BJ (cell line): ENCODE measurements around the gene RGS10. TPM values are rescaled to one million over a fixed set of nuclear protein-coding genes. Genes with fewer than 3 reads are reported as not detected.

Experiments
- CTCF ChIA-PET: fragments of 350-600 bp; formaldehyde crosslinking; extraction: SDS; loops from one replicate; lab custom pipeline; 2021; ENCODE audit warnings: antibody characterized with exemption, inconsistent platforms; lab: Yijun Ruan, JAX
- POLR2A ChIA-PET: fragments of 300-600 bp; sonication (Branson Sonifier 250); formaldehyde crosslinking; extraction: SDS; loops from one replicate; lab custom pipeline; 2021; ENCODE audit warnings: antibody characterized with exemption; lab: Charles Lee
- DNase-seq: peaks from one replicate; pipeline ENCODE4 v3.0.0-alpha.2; 2011; ENCODE audit warnings: low read depth
- H3K27me3 ChIP-seq: 2 replicates; pipeline ENCODE4 v1.6.0; 2011; ENCODE audit warnings: low read length; ENCODE audit not compliant: control insufficient read depth, insufficient read depth
- H3K36me3 ChIP-seq: 2 replicates; pipeline ENCODE4 v1.5.1; 2011; ENCODE audit warnings: low read length; ENCODE audit not compliant: control insufficient read depth, insufficient read depth
- H3K4me3 ChIP-seq: 2 replicates; pipeline ENCODE4 v1.5.1; 2011; ENCODE audit warnings: low read depth, mild to moderate bottlenecking, control low read depth, low read length
- polyA plus RNA-seq: library from polyadenylated mRNA; depleted of rRNA; stranded (reverse); fragments of >200 nt; gene quantifications from 2 replicates; pipeline ENCODE4 v1.2.3, GENCODE V29; 2011
- TF ChIP-seq, protein P1 (sequence below): IDR thresholded peaks from 2 replicates; pipeline ENCODE4 v1.5.1; 2011; ENCODE audit warnings: low read depth, mild to moderate bottlenecking, control low read depth, inconsistent platforms, low read length, moderate library complexity; ENCODE audit not compliant: insufficient read depth

The RGS10 gene
- polyA plus RNA-seq, 1 experiment: 34.5 TPM

DNA sequence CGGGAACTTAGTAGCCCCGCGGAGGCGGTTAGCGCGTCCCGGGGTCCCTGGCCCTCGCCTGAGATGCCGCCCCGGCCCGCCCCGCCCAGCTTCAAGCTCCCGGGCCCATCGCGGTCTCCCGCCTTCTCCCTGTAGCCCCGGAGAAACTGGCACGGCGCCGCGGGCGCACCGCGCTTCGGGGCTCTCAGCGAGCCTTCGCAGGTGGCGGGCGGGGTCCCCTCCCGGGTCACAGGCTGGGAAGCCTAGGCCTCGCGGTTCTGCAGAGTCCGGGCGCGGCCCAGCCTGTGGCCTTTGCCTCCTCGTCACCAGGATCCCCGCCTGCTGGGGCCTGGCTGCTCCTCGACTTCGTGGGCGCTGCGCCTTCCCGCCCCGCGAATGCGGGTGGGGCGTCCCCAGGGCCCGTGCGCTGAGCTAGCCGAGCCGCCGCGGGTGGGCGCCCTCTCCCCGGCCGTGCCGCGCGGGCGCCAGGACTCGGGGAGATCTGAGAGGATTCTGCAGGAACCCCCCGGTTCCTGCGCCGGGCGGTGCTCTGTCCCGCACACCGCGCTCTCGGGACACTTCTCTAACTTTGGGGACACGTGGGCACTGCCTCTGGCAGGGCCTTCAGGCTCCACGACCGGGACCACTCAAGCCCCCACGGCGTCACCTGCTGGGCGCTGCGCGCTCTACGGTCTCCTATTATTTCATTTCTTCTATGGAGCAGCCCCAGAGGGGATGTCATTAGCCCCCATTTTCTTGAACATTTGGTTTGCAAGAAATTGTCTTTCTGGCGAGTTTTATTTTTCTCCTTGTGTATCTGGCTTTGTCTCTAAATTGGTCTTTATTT lies 682 bp upstream of the RGS10 start:
- Histone ChIP-seq H3K36me3 (no peaks in the 10 kb centered on the region), H3K4me3 (peak overlapping the region; percentile 77), H3K27me3 (peaks cover under 1% of the 10 kb centered on the region)
- DNase-seq: no peak
- TF ChIP-seq, protein P1, sequence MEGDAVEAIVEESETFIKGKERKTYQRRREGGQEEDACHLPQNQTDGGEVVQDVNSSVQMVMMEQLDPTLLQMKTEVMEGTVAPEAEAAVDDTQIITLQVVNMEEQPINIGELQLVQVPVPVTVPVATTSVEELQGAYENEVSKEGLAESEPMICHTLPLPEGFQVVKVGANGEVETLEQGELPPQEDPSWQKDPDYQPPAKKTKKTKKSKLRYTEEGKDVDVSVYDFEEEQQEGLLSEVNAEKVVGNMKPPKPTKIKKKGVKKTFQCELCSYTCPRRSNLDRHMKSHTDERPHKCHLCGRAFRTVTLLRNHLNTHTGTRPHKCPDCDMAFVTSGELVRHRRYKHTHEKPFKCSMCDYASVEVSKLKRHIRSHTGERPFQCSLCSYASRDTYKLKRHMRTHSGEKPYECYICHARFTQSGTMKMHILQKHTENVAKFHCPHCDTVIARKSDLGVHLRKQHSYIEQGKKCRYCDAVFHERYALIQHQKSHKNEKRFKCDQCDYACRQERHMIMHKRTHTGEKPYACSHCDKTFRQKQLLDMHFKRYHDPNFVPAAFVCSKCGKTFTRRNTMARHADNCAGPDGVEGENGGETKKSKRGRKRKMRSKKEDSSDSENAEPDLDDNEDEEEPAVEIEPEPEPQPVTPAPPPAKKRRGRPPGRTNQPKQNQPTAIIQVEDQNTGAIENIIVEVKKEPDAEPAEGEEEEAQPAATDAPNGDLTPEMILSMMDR: peak; percentile 62
- CTCF ChIA-PET: interaction anchor here (0.6 to 3.1 kb wide), 21 partner anchors 10 to 351 kb away, joined by 3 to 26 read pairs (median 4); partner anchors contain the start of gene GRK5
- POLR2A ChIA-PET: interaction anchor here (0.6 to 0.7 kb wide), 3 partner anchors 22 to 218 kb away, joined by 3 to 15 read pairs (median 6); no protein-coding TSS in a partner anchor

DNA sequence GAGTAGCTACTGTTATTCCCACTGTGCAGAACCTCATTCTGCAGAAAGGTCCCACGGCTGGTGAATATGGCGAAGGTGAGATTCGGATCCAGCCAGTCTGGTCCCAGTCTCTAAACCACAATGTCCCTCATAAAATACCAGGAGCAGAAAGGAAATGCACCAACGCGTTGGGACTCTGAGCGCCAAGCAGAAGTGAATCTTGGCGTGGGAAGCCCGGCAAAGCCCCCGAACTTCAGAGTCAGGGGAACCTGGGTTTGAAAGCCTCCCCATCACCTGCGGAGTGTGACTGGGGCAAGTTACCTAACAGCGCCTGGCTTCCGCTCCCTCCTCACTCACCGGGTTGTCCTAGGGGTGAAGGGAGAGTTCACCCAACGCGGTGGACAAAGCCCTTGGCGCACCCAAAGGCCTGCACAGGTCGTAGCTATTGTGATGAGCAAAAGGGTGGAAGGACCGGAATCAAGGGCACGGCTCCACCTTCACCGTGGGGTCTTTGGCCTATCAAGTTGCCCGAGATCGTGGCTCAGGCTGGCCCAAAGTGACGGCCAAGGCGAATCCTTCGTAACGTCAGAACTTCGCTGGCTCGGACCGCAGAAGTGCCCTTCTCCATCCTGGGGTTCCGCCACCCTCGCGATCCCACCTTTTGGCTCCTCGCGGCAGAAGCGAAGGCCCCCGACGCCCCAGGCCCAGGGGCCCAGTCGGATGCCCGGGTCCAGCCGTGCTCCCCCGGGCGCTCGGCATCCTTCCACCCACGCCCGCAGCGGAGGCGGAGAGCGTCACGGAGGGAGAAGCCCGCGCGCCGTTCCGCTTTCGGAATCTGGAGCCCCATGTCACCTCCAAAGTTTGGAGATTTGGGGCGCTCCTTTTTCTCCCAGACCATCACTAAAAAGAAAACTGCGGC lies 811 bp downstream of the RGS10 start:
- CTCF ChIA-PET: interaction anchor here (0.6 to 3.1 kb wide), 13 partner anchors 9 to 1440 kb away, joined by 3 to 26 read pairs (median 4); partner anchors contain the start of gene GRK5
- TF ChIP-seq, protein P1: no peak
- no peak for DNase-seq
- no peaks in the 10 kb centered on the region for H3K36me3 ChIP-seq
- no peaks in the 10 kb centered on the region for H3K27me3 ChIP-seq
- H3K4me3 ChIP-seq: peak overlapping the region; percentile 77
- POLR2A ChIA-PET: no interaction called here

DNA sequence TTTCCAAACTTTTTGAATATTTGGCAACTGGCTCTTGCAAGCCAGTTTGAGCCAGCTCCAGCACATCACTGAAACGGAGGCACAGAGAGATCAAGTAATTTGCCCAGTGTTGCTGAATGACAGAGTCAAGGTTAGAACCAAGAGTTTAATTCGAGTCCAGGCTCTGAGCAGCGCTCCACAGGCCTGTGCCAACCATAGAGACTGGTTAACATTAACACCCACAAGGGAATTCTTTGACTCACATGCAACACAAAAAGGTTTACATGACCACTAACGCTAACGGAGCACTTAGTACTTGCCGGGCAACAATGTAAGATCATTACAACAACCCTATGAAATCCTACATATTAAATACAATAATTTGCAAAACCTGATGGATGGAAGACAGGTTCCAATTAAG lies 1.5 kb downstream of the RGS10 start:
- Histone ChIP-seq H3K36me3 (peaks cover 1% of the 10 kb centered on the region; the same call in 1 of the 2 replicates), H3K4me3 (peak overlapping the region; percentile 77), H3K27me3 (no peaks in the 10 kb centered on the region)
- TF ChIP-seq, protein P1: no peak
- CTCF ChIA-PET: interaction anchor here (0.7 kb wide), 1 partner anchor 335 kb away, joined by 4 read pairs; no protein-coding TSS in a partner anchor
- DNase-seq: no peak
- POLR2A ChIA-PET: interaction anchor here (0.6 kb wide), 1 partner anchor 330 kb away, joined by 3 read pairs; no protein-coding TSS in a partner anchor

DNA sequence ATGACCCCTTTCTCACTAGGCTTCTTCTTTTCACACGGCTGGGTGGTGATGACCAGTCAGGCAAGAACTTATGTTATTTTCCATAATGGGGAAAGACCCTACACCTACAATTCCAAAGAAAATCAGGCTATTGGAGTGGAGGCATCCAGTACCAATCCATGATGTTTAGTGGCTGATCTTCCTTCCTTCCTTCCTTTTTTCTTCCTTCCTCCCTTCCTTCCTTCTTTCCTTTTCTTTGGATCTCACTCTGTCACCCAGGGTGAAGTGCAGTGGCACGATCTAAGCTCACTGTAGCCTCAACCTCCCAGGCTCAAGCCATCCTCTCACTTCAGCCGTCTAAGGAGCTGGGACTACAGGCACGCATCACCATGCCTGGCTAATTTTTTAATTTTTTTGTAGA lies 2.5 kb downstream of the RGS10 start:
- TF ChIP-seq, protein P1: no peak
- Histone ChIP-seq H3K4me3 (no peak overlapping the region), H3K36me3 (peaks cover 1% of the 10 kb centered on the region; the same call in 1 of the 2 replicates), H3K27me3 (no peaks in the 10 kb centered on the region)
- CTCF ChIA-PET: no interaction called here
- POLR2A ChIA-PET: no interaction called here
- DNase-seq: no peak
